C4-2B (cell line): ENCODE results near the gene AMTN.
A peak's percentile ranks its signal among the peaks of the same experiment; 100 is the strongest.

ENCODE experiments used
- H3K27ac ChIP-seq: fragments of 450-650 bp; 2 replicates; pipeline ENCODE4 v1.5.1; 2017
- CTCF ChIP-seq: fragments of 450-650 bp; conservative IDR thresholded peaks from 2 replicates; pipeline ENCODE4 v1.5.1; 2017; ENCODE audit warnings: mild to moderate bottlenecking
- ZFX ChIP-seq: fragments of 450-650 bp; IDR thresholded peaks from 2 replicates; pipeline ENCODE4 v1.6.1; 2017

AMTN gene

DNA sequence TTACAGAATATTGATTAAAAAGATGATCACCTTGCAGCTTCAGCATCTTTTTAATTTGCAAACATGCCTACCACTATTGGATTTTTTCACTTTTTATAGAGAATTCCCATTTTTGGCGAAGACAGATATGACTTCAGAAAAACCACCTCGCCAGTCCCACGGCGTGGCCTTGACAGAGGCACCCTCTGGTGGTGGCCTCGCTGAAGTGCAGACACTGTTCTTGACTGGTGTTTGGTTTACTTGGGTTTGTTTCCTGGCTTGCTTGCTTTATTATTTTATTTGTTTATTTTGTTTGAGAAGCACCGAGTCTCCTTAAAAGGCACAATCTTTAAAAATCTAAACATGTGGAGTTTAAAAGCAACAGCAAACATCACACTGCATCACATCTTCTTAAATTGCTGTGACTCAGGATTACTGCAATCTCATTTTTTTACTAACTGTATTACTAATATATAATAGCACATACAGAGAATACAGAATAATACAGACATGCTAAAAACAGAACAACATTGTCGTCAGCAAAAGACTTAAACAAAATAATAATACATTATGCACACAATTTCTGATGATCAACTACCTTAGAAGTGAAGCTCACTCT, 13.1 kb upstream of the AMTN start:
- no peak overlapping the region for H3K27ac ChIP-seq
- TF ChIP-seq CTCF (peak; percentile 96), ZFX (no peak)

DNA sequence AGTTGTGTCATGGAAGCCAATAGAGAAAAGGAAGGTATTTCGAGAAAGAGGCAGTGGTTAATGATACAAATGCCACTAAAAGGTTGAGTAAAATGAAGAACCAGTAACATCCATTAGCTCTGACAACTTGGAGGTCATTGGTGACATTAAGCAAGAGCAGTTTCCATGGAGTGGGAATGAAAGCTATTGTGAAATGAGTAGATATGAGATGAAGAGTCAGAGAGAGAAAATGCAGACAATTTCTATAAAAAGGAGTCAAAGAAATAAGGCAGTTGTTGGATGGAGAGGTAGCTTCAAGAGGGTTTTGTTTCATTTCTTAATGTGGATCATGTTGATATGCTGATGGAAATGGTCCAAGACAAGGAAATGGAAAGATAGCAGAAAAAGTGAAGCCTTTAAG, 9.6 kb upstream of the AMTN start:
- TF ChIP-seq CTCF (no peak), ZFX (no peak)

GRCh38 chr4:70511365-70511764, 7.0 kb upstream of the AMTN start:
- TF ChIP-seq CTCF (no peak), ZFX (no peak)
- no peak overlapping the region for H3K27ac ChIP-seq

More for the DNA sequence above, 9.6 kb upstream of the AMTN start:
- no peak overlapping the region for H3K27ac ChIP-seq

GRCh38 chr4:70515367-70516250, 2.8 kb upstream of the AMTN start:
- TF ChIP-seq ZFX (no peak), CTCF (no peak)
- H3K27ac ChIP-seq: no peak overlapping the region

DNA sequence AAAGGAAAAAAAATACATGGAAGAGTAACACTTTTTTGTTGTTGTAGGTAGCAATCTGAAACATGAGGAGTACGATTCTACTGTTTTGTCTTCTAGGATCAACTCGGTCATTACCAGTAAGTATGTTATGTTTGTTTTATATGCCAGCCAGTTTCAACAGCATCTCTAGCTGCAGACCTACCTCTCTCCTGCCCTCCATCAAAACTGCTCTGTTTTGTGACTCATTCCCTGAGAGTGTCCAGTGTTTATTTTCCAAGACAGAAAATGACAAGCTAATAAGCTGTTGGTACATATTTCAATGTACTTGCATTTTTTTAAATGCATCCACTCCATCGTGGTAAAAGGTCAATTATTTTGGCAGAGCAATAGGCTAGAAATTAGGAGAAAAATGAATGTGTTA, 347 bp downstream of the AMTN start:
- TF ChIP-seq CTCF (no peak), ZFX (no peak)
- H3K27ac ChIP-seq: no peak overlapping the region

GRCh38 chr4:70522626-70523025, 4.3 kb downstream of the AMTN start:
- peak overlapping the region; percentile 66; the same call in 1 of the 2 replicates for H3K27ac ChIP-seq
- TF ChIP-seq ZFX: no peak
- TF ChIP-seq CTCF: no peak

DNA sequence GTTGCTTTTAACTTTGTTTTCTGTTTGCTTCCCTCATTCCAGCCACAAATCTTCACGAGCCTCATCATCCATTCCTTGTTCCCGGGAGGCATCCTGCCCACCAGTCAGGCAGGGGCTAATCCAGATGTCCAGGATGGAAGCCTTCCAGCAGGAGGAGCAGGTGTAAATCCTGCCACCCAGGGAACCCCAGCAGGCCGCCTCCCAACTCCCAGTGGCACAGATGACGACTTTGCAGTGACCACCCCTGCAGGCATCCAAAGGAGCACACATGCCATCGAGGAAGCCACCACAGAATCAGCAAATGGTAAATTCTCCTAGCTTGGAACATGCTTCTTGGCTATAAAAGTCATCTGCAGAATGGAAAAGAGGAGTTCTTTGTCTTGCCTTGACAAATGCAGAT, 12.6 kb downstream of the AMTN start:
- no peak for TF ChIP-seq CTCF
- no peak for TF ChIP-seq ZFX
- H3K27ac ChIP-seq: no peak overlapping the region
